Gastroesophageal sphincter (tissue), 4 donors: ENCODE data around the gene CX3CL1. TPM values are rescaled to one million over a fixed set of nuclear protein-coding genes. Genes with fewer than 3 reads are reported as not detected.

Experiments used
- ATAC-seq: fragments of 150-250 bp; one replicate; pipeline ENCODE4 v1.9.1; 2016; ENCODE audit warnings: mild to moderate bottlenecking, moderate library complexity
- H3K27ac ChIP-seq, 4 donors: fragments of 200-600 bp; sonication (generic) in 3 of 4; 1 replicate in 3 of 4; 2 replicates in 1 of 4; pipeline ENCODE4 v1.5.1; 2016 to 2019
- H3K27me3 ChIP-seq: fragments of 200-600 bp; sonication (generic); one replicate; pipeline ENCODE4 v1.5.1; 2019
- H3K36me3 ChIP-seq, 2 donors: fragments of 200-600 bp; sonication (generic); one replicate each; pipeline ENCODE4 v1.5.1; 2019; ENCODE audit warnings: control low read depth in 1 of 2
- H3K4me1 ChIP-seq, 3 donors: fragments of 200-600 bp; sonication (generic); 1 replicate in 2 of 3; 2 replicates in 1 of 3; pipeline ENCODE4 v1.5.1; 2016 to 2019; ENCODE audit warnings: control low read depth in 2 of 3
- H3K4me3 ChIP-seq, 2 donors: fragments of 200-600 bp; sonication (generic); one replicate each; pipeline ENCODE4 v1.5.1; 2019; ENCODE audit warnings: mild to moderate bottlenecking in 1 of 2, moderate library complexity in 1 of 2
- H3K9me3 ChIP-seq, 3 donors: fragments of 200-600 bp; sonication (generic); one replicate each; pipeline ENCODE4 v1.5.1; 2017 to 2019; ENCODE audit warnings: control low read depth in 2 of 3
- EP300 ChIP-seq: sonication (generic); formaldehyde crosslinking; IDR thresholded peaks from one replicate; pipeline ENCODE4 v1.6.1; 2017; ENCODE audit warnings: antibody characterized with exemption, mild to moderate bottlenecking
- POLR2A ChIP-seq, 2 donors: fragments of 450-650 bp; IDR thresholded peaks; one replicate each; pipeline ENCODE4 v1.6.1; 2017; ENCODE audit warnings: antibody characterized with exemption in 2 of 2, mild to moderate bottlenecking in 2 of 2, moderate library complexity in 1 of 2
- POLR2AphosphoS5 ChIP-seq: sonication (generic); formaldehyde crosslinking; IDR thresholded peaks from one replicate; pipeline ENCODE4 v1.6.1; 2017; ENCODE audit warnings: antibody characterized with exemption
- WGBS, 2 donors: methylation state at CpG; one replicate each; pipeline ENCODE4 v1.1.5; 2018; ENCODE audit warnings: low coverage in 1 of 2; 5-methylcytosine and 5-hydroxymethylcytosine counted together
- total RNA-seq, 4 donors: library from RNA; depleted of rRNA; stranded (reverse); fragments of >200 nt; gene quantifications; one replicate each; pipeline ENCODE4 v1.1.0, GENCODE V29; 2016
- TF ChIP-seq, protein P1 (sequence below), 4 experiments: fragments of 200-600 bp in 2 of 4; fragments of 450-650 bp in 2 of 4; sonication (generic) in 1 of 4; IDR thresholded peaks; one replicate each; pipeline ENCODE4 v1.5.1; 2017 to 2019; ENCODE audit warnings: antibody characterized with exemption in 4 of 4, mild to moderate bottlenecking in 2 of 4, moderate library complexity in 2 of 4

CX3CL1 gene
- total RNA-seq, 4 donors from 2014 or later, result 18.6 to 45.8 (median 30.5) TPM

DNA sequence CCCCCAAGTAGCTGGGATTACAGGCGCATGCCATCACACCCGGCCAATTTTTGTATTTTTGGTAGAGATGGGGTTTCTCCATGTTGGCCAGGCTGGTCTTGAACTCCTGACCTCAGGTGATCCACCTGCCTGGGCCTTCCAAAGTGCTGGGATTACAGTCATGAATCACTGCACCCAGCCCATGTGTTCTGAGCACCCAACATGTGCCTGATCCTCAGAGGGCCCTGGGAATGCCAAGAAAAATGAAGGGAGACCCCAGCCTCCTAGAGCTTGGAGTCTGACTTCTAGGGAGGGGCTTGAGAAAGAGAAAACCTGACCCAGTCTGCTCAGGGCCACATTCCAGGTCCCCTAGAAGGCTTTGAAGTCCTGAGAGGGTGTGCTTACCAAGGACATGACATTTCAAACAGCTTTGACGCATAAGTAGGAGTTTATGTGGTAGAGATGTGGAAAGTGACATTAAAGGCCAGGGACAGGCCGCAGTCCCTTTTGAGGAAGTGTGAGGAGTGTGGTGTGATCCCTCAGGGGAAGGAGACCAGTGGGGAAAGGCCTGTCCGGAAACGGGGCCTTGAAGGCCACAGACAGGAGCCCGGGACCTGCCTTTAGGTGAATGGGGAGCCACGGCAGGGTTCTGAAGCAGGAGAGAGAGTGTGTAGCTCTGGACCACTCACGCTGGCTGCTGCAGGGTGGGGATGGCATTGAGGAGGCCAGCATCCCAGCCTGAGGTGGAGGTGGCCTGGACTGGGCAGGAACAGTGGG lies 14.8 kb upstream of the CX3CL1 start:
- no peak overlapping the region for H3K27ac ChIP-seq
- no peak overlapping the region for H3K4me3 ChIP-seq
- WGBS, 2 donors, result 89% methylated on average over 2 of the region's 9 CpGs; no CpG with 5 or more reads in 1 of the 2 donors
- no peaks in the 10 kb centered on the region for H3K4me1 ChIP-seq
- no peak for ATAC-seq
- TF ChIP-seq EP300, result no peak
- no peak for TF ChIP-seq POLR2A (IDR thresholded peaks at IDR 0.05)
- no peaks in the 10 kb centered on the region for H3K36me3 ChIP-seq
- no peaks in the 10 kb centered on the region for H3K9me3 ChIP-seq
- H3K27me3 ChIP-seq, result no peaks in the 10 kb centered on the region

DNA sequence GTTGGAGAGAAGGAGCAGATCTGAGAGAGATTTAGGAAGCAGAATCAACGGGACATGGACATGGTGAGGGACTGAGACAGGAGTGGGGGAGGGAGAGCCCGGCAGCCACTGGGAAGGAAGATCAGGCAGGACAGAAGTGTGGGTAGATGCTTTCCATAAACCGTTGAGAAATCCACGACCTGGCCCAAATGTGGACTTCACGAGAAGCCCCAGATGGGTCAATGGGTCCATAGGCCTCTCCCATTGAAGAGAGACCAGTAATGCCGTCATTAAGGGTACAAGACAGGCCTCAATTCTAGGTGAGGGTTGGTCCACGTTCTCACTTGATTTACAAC lies 14.2 kb upstream of the CX3CL1 start:
- ATAC-seq, result no peak
- TF ChIP-seq, protein P1, sequence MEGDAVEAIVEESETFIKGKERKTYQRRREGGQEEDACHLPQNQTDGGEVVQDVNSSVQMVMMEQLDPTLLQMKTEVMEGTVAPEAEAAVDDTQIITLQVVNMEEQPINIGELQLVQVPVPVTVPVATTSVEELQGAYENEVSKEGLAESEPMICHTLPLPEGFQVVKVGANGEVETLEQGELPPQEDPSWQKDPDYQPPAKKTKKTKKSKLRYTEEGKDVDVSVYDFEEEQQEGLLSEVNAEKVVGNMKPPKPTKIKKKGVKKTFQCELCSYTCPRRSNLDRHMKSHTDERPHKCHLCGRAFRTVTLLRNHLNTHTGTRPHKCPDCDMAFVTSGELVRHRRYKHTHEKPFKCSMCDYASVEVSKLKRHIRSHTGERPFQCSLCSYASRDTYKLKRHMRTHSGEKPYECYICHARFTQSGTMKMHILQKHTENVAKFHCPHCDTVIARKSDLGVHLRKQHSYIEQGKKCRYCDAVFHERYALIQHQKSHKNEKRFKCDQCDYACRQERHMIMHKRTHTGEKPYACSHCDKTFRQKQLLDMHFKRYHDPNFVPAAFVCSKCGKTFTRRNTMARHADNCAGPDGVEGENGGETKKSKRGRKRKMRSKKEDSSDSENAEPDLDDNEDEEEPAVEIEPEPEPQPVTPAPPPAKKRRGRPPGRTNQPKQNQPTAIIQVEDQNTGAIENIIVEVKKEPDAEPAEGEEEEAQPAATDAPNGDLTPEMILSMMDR (IDR thresholded peaks at IDR 0.05), result no peak
- TF ChIP-seq EP300, result no peak
- no peak for TF ChIP-seq POLR2AphosphoS5
- no peak for TF ChIP-seq POLR2A (IDR thresholded peaks at IDR 0.05)
- Histone ChIP-seq H3K4me1 (no peaks in the 10 kb centered on the region), H3K9me3 (no peaks in the 10 kb centered on the region), H3K27ac (no peak overlapping the region), H3K27me3 (no peaks in the 10 kb centered on the region), H3K4me3 (no peak overlapping the region), H3K36me3 (no peaks in the 10 kb centered on the region)
- WGBS, 2 donors, result 67 to 93% methylated on average over 6 to 7 of the region's 7 CpGs

DNA sequence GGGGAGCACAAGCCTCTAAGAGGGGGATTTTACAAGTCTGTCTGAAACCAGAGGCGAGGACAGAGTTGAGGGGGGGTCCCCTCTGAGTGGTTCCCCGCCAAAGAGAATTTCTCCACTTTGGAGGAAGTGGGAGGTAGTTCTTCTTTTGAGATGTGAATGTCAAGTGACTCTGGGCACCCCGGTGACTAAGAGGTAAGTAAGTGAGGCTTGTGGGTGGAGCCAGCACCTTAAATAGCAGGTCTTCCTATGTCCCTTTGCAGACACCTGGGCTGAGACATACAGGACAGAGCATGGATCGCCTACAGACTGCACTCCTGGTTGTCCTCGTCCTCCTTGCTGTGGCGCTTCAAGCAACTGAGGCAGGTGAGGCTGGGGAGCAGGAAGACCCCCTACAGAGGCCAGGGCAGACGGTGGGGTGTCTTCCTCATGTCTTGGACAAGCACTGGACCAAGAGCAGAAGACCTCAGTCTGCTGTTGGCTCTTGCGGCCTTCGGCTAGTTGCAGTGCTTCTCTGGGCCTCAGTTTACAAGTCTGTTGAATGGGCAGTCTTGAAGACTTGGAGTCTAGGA lies 13.7 kb upstream of the CX3CL1 start, which contains the start of gene CCL22:
TSS of gene CCL22 (plus strand) at position 257 of the 569 bp plus-strand sequence. CDS start at position 291, 34 bp downstream.
- WGBS, 2 donors, result 69% methylated on average over 2 of the region's 9 CpGs; no CpG with 5 or more reads in 1 of the 2 donors
- H3K4me3 ChIP-seq, result no peak within 1 kb of the TSS
- no peak for TF ChIP-seq EP300
- no peak for TF ChIP-seq POLR2A (IDR thresholded peaks at IDR 0.05)
- TF ChIP-seq, protein P1 (IDR thresholded peaks at IDR 0.05), result no peak
- TF ChIP-seq POLR2AphosphoS5, result no peak
- no peaks in the 10 kb centered on the region for H3K9me3 ChIP-seq
- no peak for ATAC-seq
- no peaks in the 10 kb centered on the region for H3K36me3 ChIP-seq
- no peaks in the 10 kb centered on the region for H3K4me1 ChIP-seq
- no peaks in the 10 kb centered on the region for H3K27me3 ChIP-seq
- H3K27ac ChIP-seq, result no peak within 1 kb of the TSS

DNA sequence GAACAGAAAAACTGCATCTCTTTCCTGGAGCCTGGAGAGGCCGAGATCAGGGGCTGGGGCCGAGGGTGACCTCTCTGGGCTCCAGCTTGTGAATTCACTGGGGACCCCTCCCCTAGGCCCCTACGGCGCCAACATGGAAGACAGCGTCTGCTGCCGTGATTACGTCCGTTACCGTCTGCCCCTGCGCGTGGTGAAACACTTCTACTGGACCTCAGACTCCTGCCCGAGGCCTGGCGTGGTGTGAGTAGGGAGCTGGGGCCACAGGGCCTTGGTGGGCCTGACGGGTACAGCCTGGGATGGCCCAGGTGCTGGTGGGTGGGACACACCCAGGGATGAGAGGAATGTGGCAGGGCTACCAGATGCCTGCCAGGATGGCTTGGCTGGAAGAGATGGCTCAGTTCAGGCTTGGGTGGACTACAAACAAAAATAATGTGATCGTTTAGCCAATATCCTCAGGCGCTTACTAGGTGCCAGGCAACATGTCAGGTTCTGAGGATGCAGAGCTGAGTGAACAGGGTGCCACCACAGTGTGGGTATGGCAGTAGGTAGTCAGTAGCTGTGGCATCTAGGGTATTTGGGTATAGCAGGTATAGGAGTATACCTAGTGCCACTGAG lies 11.9 kb upstream of the CX3CL1 start:
- no peak for ATAC-seq
- TF ChIP-seq POLR2AphosphoS5, result no peak
- no peak for TF ChIP-seq EP300
- TF ChIP-seq, protein P1 (IDR thresholded peaks at IDR 0.05), result no peak
- no peak for TF ChIP-seq POLR2A (IDR thresholded peaks at IDR 0.05)
- no peak overlapping the region for H3K27ac ChIP-seq
- H3K9me3 ChIP-seq, result no peaks in the 10 kb centered on the region
- H3K36me3 ChIP-seq, result no peaks in the 10 kb centered on the region
- H3K27me3 ChIP-seq, result no peaks in the 10 kb centered on the region
- WGBS, 2 donors, result 98% methylated on average over 6 of the region's 16 CpGs; no CpG with 5 or more reads in 1 of the 2 donors
- no peaks in the 10 kb centered on the region for H3K4me1 ChIP-seq
- no peak overlapping the region for H3K4me3 ChIP-seq

DNA sequence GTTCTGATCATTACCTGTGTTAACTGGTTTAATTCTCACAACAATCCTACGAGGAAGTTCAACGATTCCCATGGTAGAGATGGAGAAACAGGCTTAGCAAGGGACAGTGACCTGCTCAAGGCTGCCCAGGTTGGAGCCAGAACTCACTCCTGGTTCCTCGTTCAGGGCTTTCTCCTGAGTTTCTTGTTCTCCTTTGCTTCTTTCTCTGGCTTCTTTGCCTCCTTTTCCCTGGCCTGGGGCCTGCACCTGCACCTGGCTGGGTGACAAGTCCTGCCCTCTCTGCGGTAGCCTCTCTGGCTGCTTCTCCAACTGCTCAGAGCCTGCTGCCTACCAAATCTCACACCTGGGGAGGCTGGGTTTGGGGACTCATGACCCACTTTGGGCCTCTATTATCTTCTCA lies 10.9 kb upstream of the CX3CL1 start:
- Histone ChIP-seq H3K27ac (no peak overlapping the region), H3K4me1 (no peaks in the 10 kb centered on the region), H3K27me3 (no peaks in the 10 kb centered on the region), H3K4me3 (no peak overlapping the region), H3K36me3 (no peaks in the 10 kb centered on the region), H3K9me3 (no peaks in the 10 kb centered on the region)
- 68 to 80% methylated on average over 3 to 4 of the region's 4 CpGs for WGBS, 2 donors
- TF ChIP-seq POLR2A (IDR thresholded peaks at IDR 0.05) (no peak), POLR2AphosphoS5 (no peak), EP300 (no peak)
- TF ChIP-seq, protein P1 (IDR thresholded peaks at IDR 0.05), result no peak
- no peak for ATAC-seq
